Adrenal gland (tissue), 12 donors: ENCODE data around the gene RPTOR. TPM values are rescaled to one million over a fixed set of nuclear protein-coding genes. Genes with fewer than 3 reads are reported as not detected.

ENCODE experiments used
- DNase-seq, 7 donors: peaks; one replicate each; pipeline ENCODE4 v3.0.0-alpha.2; 2019 to 2020
- H3K27ac ChIP-seq, 5 donors: fragments of 200-600 bp; sonication (generic) in 4 of 5; 1 replicate in 3 of 5; 2 replicates in 2 of 5; pipeline versions ENCODE4 v1.5.1 to v1.8.0; 2016 to 2020; ENCODE audit warnings: mild to moderate bottlenecking in 1 of 5
- H3K27me3 ChIP-seq: fragments of 200-600 bp; 2 replicates; pipeline ENCODE4 v1.8.0; 2021
- H3K36me3 ChIP-seq, 2 donors: fragments of 200-600 bp; replicated peaks in 1 of 2; 1 replicate in 1 of 2; 2 replicates in 1 of 2; pipeline versions ENCODE4 v1.5.1 to v1.8.0; 2018 to 2022
- H3K4me1 ChIP-seq, 2 donors: fragments of 200-600 bp; replicated peaks in 1 of 2; 1 replicate in 1 of 2; 2 replicates in 1 of 2; pipeline versions ENCODE4 v1.5.1 to v1.8.0; 2018 to 2021
- H3K4me3 ChIP-seq, 4 donors: fragments of 200-600 bp; sonication (generic) in 3 of 4; one replicate each; pipeline ENCODE4 v1.5.1; 2016 to 2018
- H3K9me3 ChIP-seq, 3 donors: fragments of 200-600 bp; sonication (generic) in 1 of 3; replicated peaks in 1 of 3; 1 replicate in 2 of 3; 2 replicates in 1 of 3; pipeline versions ENCODE4 v1.5.1 to v1.8.0; 2016 to 2021
- POLR2A ChIP-seq, 2 donors: fragments of 450-650 bp; IDR thresholded peaks; one replicate each; pipeline ENCODE4 v1.6.1; 2017; ENCODE audit warnings: antibody characterized with exemption in 2 of 2, mild to moderate bottlenecking in 2 of 2, moderate library complexity in 1 of 2
- WGBS, 4 donors: extraction: QIAGEN DNeasy Blood & Tissue Kit in 2 of 4; methylation state at CpG; one replicate each; pipeline versions ENCODE4 v1.1.5 to v1.1.7; 2013 to 2017; 5-methylcytosine and 5-hydroxymethylcytosine counted together
- intact Hi-C, 2 donors: fragments of 100-400 bp; cut with DNase I; formaldehyde crosslinking; loops; one replicate each; pipeline versions ENCODE4 v1.14.1 to v1.15.0; 2022 to 2023
- polyA plus RNA-seq, 3 donors: library from polyadenylated mRNA; stranded (reverse); fragments of 200-250 nt in 2 of 3; fragments of 350-450 nt in 1 of 3; fragmentation: Illumina TruSeq in 1 of 3; extraction: RNeasy Lipid Tissue Mini Kit (QIAGEN cat#74804) in 1 of 3; gene quantifications; one replicate each; pipeline ENCODE4 v1.2.3, GENCODE V29; 2013 to 2014
- total RNA-seq, 9 donors: library from RNA; depleted of rRNA in 4 of 9; stranded (reverse); fragments of >200 nt in 4 of 9; fragments of 120-200 nt in 1 of 9; fragmentation: NEBNext Ultra II Directional in 1 of 9; extraction: Animal tissue kit (Norgen Biotek cat#: 25700) in 1 of 9; gene quantifications; one replicate each; pipeline versions ENCODE4 v1.1.0 to v1.2.4, GENCODE V29; 2013 to 2023
- TF ChIP-seq, protein P1 (sequence below), 6 experiments: fragments of 450-650 bp in 4 of 6; fragments of 200-600 bp in 2 of 6; sonication (generic) in 1 of 6; IDR thresholded peaks; 1 replicate in 5 of 6; 2 replicates in 1 of 6; pipeline versions ENCODE4 v1.5.1 to v1.8.0; 2016 to 2021; ENCODE audit warnings: antibody characterized with exemption in 6 of 6, mild to moderate bottlenecking in 2 of 6, moderate library complexity in 1 of 6
- donor health status: healthy with polysubstance abuse.
- donor health status: Bipolar disorder and iron deficiency.
- donor health status: DM: yes; HTN: yes; CAD: no.
- donor health status: DM: no; HTN: no; CAD: no.
- donor health status: DM: no; HTN: no; CAD: no.
- donor health status: DM: yes; HTN: yes; CAD: no.

RPTOR gene
- total and polyA plus RNA-seq, 12 donors: 9.7 to 53.3 (median 29.7) TPM

DNA sequence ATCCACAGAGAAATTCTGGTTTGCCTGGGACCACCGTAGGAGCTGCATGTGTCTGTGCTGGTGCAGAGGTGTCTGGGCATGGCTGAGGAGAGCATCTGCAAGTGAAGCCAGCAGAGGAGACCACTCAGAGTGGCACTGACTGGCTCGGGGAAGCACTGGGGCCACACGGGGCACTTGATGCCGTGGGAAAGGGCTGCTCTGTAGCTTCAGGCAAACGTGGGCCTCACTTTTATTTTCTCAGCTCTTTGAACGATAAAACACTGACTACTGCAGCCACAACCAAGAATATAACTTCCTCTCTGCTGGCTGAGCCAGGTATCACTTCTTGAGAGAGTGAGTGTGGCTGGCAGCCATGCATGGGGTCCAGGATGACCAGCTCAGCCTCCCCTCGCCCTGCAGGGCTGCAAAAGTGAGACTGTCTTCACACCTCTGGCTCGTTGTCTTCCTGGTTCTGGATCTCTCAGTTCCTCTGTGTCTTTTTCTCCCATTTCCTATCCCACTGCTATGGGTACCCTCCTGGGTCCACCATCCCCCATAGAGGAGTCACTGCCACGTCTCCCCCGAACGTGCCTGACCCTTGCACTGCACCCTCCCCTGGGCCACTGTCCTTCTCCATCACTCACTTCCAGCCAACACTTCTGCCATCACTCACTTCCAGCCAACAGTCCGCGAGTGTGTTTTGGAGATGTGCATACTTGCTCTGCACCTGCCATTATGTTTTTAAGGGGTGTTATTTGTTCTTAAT lies 245.6 kb downstream of the RPTOR start:
- H3K27ac ChIP-seq: peak overlapping the region; percentile 9 to 93 (median 87)
- H3K27me3 ChIP-seq: no peaks in the 10 kb centered on the region
- TF ChIP-seq, protein P1, sequence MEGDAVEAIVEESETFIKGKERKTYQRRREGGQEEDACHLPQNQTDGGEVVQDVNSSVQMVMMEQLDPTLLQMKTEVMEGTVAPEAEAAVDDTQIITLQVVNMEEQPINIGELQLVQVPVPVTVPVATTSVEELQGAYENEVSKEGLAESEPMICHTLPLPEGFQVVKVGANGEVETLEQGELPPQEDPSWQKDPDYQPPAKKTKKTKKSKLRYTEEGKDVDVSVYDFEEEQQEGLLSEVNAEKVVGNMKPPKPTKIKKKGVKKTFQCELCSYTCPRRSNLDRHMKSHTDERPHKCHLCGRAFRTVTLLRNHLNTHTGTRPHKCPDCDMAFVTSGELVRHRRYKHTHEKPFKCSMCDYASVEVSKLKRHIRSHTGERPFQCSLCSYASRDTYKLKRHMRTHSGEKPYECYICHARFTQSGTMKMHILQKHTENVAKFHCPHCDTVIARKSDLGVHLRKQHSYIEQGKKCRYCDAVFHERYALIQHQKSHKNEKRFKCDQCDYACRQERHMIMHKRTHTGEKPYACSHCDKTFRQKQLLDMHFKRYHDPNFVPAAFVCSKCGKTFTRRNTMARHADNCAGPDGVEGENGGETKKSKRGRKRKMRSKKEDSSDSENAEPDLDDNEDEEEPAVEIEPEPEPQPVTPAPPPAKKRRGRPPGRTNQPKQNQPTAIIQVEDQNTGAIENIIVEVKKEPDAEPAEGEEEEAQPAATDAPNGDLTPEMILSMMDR (IDR thresholded peaks at IDR 0.05): no peak
- no peak for TF ChIP-seq POLR2A (IDR thresholded peaks at IDR 0.05)
- H3K4me3 ChIP-seq: no peak overlapping the region
- intact Hi-C loops: no loop called here
- 50 to 56% (median 55%) methylated on average over 13 of the region's 13 CpGs for WGBS, 4 donors
- peaks cover 33 to 55% of the 10 kb centered on the region in 2 donors for H3K4me1 ChIP-seq
- peak in 2 of 7 donors; percentile 10 to 51 for DNase-seq
- H3K36me3 ChIP-seq: no peaks in the 10 kb centered on the region
- no peaks in the 10 kb centered on the region for H3K9me3 ChIP-seq

DNA sequence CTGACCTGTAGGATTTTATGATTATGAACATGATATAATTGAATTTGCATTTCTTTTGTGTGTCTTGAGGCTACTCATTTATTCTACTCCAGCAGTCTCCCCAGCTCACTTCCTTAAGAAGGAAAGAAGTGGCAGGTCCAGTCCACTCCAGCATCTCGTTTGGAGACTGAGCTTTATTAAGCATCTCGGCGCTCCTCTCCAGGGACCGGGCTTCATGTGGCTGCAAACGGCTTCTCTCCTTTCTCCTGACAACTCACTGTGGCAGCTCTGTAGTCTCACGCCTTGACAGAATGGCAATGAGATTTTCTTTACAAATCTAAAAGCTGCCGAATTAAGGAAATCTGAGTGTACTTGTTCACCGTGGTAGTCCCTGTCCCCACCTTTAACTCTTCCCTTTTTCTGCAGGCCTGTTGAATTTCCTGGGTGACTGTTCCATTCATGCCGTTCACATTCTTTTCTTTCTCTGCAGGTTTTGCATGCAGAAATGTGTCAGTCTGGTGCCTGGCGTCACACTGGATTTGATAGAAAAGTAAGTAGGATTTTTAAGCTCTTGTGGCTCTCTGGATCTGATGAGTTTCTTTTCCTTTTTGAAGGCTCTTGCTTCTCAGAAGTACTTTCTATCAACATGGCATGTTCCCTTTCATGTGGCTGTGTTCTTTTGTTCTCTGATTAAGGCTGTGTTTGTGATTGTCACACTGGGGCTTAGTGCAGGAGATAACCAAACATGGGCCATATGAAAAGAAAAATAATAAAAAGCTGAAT lies 246.5 kb downstream of the RPTOR start:
- H3K4me1 ChIP-seq: peaks cover 38 to 64% of the 10 kb centered on the region in 2 donors
- TF ChIP-seq, protein P1 (IDR thresholded peaks at IDR 0.05): no peak
- TF ChIP-seq POLR2A (IDR thresholded peaks at IDR 0.05): no peak

DNA sequence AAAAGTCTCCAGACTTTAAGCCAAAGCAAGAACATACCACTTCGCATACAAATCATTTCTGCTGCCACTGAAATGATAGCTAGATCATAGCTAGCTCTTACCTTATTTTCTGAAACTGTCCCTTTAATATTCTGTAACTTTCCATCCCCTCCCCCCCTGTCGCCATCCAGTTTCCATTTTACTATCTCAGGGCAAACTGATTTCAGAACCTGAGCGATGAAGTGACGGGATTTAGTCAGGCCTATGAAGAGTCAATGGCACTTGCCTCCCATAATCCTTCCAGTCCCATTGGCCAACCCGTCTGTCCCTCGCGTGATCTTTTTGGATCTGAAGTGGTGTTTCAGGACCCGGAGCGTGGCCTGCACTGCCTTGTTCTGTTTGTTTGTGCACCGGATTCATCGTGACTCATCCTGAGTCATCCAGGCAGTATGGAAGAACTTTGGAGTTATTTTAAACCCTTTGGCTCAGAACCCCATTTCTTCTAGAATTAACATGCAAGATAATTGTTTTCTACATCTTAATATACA lies 247.2 kb downstream of the RPTOR start:
- H3K27ac ChIP-seq: peak overlapping the region; percentile 44 to 90 (median 49)
- DNase-seq: peak; percentile 74 to 96 (median 92)
- peaks cover 38 to 66% of the 10 kb centered on the region in 2 donors for H3K4me1 ChIP-seq
- no peaks in the 10 kb centered on the region for H3K9me3 ChIP-seq
- intact Hi-C loops: no loop called here
- peak overlapping the region in 1 of 4 donors; percentile 21 for H3K4me3 ChIP-seq
- TF ChIP-seq POLR2A (IDR thresholded peaks at IDR 0.05): peak in 1 of 2 donors; percentile 41
- TF ChIP-seq, protein P1 (IDR thresholded peaks at IDR 0.05): no peak
- WGBS, 4 donors: 30 to 51% (median 37%) methylated on average over 11 of the region's 11 CpGs
- no peaks in the 10 kb centered on the region for H3K36me3 ChIP-seq
- no peaks in the 10 kb centered on the region for H3K27me3 ChIP-seq

More for the DNA sequence above, 246.5 kb downstream of the RPTOR start:
- Histone ChIP-seq H3K4me3 (peak overlapping the region in 1 of 4 donors; percentile 21), H3K9me3 (no peaks in the 10 kb centered on the region), H3K27ac (peak overlapping the region; percentile 44 to 93 (median 49)), H3K27me3 (no peaks in the 10 kb centered on the region), H3K36me3 (no peaks in the 10 kb centered on the region)
- DNase-seq: peak in 1 of 7 donors; percentile 43
- WGBS, 4 donors: 78 to 85% (median 80%) methylated on average over 10 of the region's 10 CpGs
- intact Hi-C loops: no loop called here

DNA sequence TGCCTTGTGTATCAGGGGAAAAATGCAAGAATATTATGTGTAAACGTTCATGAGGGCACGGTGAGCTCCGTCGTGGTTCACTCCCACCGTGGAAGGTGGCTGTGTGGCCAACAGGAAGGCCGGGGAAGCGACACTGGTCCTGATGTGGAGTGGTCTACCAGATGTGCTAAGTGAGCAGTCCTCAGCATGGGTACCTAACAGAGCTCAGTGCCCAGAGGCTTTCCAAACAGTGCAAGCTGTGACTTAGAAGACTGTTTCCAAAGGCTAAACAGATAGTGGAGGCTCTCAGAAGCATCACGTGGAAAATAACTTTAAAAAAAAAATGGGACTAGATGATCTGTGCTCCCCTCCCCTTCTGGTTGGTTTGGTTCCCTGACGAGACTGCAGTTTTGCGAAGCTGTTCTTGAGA lies 247.7 kb downstream of the RPTOR start:
- Histone ChIP-seq H3K4me3 (peak overlapping the region in 1 of 4 donors; percentile 21), H3K27me3 (no peaks in the 10 kb centered on the region), H3K4me1 (peaks cover 38 to 66% of the 10 kb centered on the region in 2 donors), H3K36me3 (no peaks in the 10 kb centered on the region), H3K27ac (peak overlapping the region; percentile 44 to 90 (median 49)), H3K9me3 (no peaks in the 10 kb centered on the region)
- intact Hi-C loops: no loop called here
- DNase-seq: no peak
- no peak for TF ChIP-seq POLR2A (IDR thresholded peaks at IDR 0.05)
- TF ChIP-seq, protein P1 (IDR thresholded peaks at IDR 0.05): no peak
- 66 to 80% (median 70%) methylated on average over 10 of the region's 10 CpGs for WGBS, 4 donors
